Esophagus squamous epithelium (tissue), 5 donors: Measurements from ENCODE around the gene ADK. TPM values are rescaled to one million over a fixed set of nuclear protein-coding genes. Genes with fewer than 3 reads are reported as not detected.

Experiments used
- DNase-seq: peaks from one replicate; lab custom pipeline; 2025; lab: John Stamatoyannopoulos, UW
- H3K27ac ChIP-seq, 4 donors: fragments of 200-600 bp; sonication (generic); one replicate each; pipeline ENCODE4 v1.5.1; 2016 to 2019; ENCODE audit warnings: mild to moderate bottlenecking in 1 of 4
- H3K27me3 ChIP-seq, 4 donors: fragments of 200-600 bp; sonication (generic); 1 replicate in 3 of 4; 2 replicates in 1 of 4; pipeline versions ENCODE4 v1.5.1 to v1.6.0; 2017 to 2021; ENCODE audit warnings: antibody characterized with exemption in 1 of 4
- H3K36me3 ChIP-seq, 3 donors: fragments of 200-600 bp; sonication (generic); one replicate each; pipeline ENCODE4 v1.5.1; 2016 to 2019
- H3K4me1 ChIP-seq, 3 donors: fragments of 200-600 bp; sonication (generic); one replicate each; pipeline ENCODE4 v1.5.1; 2017 to 2019
- H3K4me3 ChIP-seq, 4 donors: fragments of 200-600 bp; sonication (generic); 1 replicate in 3 of 4; 2 replicates in 1 of 4; pipeline ENCODE4 v1.5.1; 2016 to 2019; ENCODE audit warnings: mild to moderate bottlenecking in 2 of 4, moderate library complexity in 1 of 4
- H3K9me3 ChIP-seq, 3 donors: fragments of 200-600 bp; sonication (generic); one replicate each; pipeline ENCODE4 v1.5.1; 2016 to 2019
- CTCF ChIP-seq, 6 experiments: fragments of 450-650 bp in 4 of 6; fragments of 200-600 bp in 2 of 6; sonication (generic) in 2 of 6; IDR thresholded peaks; one replicate each; pipeline ENCODE4 v1.5.1; 2016 to 2019; ENCODE audit warnings: antibody characterized with exemption in 6 of 6, mild to moderate bottlenecking in 4 of 6, moderate library complexity in 4 of 6
- POLR2A ChIP-seq, 4 donors: fragments of 450-650 bp; IDR thresholded peaks; one replicate each; pipeline ENCODE4 v1.6.1; 2017; ENCODE audit warnings: antibody characterized with exemption in 4 of 4, mild to moderate bottlenecking in 4 of 4, moderate library complexity in 3 of 4
- WGBS, 2 donors: methylation state at CpG; one replicate each; pipeline ENCODE4 v1.1.5; 2018; 5-methylcytosine and 5-hydroxymethylcytosine counted together
- intact Hi-C: fragments of 100-400 bp; cut with DNase I; formaldehyde crosslinking; loops from one replicate; pipeline ENCODE4 v1.15.0; 2022
- total RNA-seq, 4 donors: library from RNA; depleted of rRNA; stranded (reverse); fragments of >200 nt; gene quantifications; one replicate each; pipeline ENCODE4 v1.1.0, GENCODE V29; 2016
- donor health status: DM: yes; HTN: yes; CAD: no.

The ADK gene
- total RNA-seq, 4 donors from 2014 or later, result 43.3 to 78.4 (median 68.4) TPM

- intact Hi-C loops, result no loop called here
- WGBS, 2 donors, result 84 to 98% methylated on average over 2 of the region's 2 CpGs
- H3K4me1 ChIP-seq, result no peaks in the 10 kb centered on the region
- H3K27me3 ChIP-seq, result no peaks in the 10 kb centered on the region
- H3K9me3 ChIP-seq, result no peaks in the 10 kb centered on the region
- no peak overlapping the region for H3K4me3 ChIP-seq
- no peak for DNase-seq
- peaks cover 0 to 25% (median 0%) of the 10 kb centered on the region in 3 donors for H3K36me3 ChIP-seq
- no peak overlapping the region for H3K27ac ChIP-seq
- TF ChIP-seq CTCF (IDR thresholded peaks at IDR 0.05) (no peak), POLR2A (IDR thresholded peaks at IDR 0.05) (no peak)
Measured at GRCh38 chr10:74600170-74600569, 449.1 kb downstream of the ADK start.

GRCh38 chr10:74602576-74602975, 451.6 kb downstream of the ADK start:
- no peak overlapping the region for H3K27ac ChIP-seq
- DNase-seq, result no peak
- TF ChIP-seq POLR2A (IDR thresholded peaks at IDR 0.05) (no peak), CTCF (IDR thresholded peaks at IDR 0.05) (no peak)
- no peaks in the 10 kb centered on the region for H3K9me3 ChIP-seq
- WGBS, 2 donors, result 59 to 60% methylated on average over 2 of the region's 2 CpGs
- intact Hi-C loops, result no loop called here
- peaks cover 0 to 25% (median 0%) of the 10 kb centered on the region in 3 donors for H3K36me3 ChIP-seq
- H3K27me3 ChIP-seq, result no peaks in the 10 kb centered on the region
- H3K4me1 ChIP-seq, result no peaks in the 10 kb centered on the region
- H3K4me3 ChIP-seq, result no peak overlapping the region

GRCh38 chr10:74610299-74610698, 459.3 kb downstream of the ADK start:
- intact Hi-C loops, result no loop called here
- no peaks in the 10 kb centered on the region for H3K4me1 ChIP-seq
- no peak overlapping the region for H3K4me3 ChIP-seq
- TF ChIP-seq POLR2A (IDR thresholded peaks at IDR 0.05), result no peak
- no peaks in the 10 kb centered on the region for H3K27me3 ChIP-seq
- H3K36me3 ChIP-seq, result peaks cover 0 to 11% (median 0%) of the 10 kb centered on the region in 3 donors
- H3K27ac ChIP-seq, result no peak overlapping the region
- H3K9me3 ChIP-seq, result no peaks in the 10 kb centered on the region
- DNase-seq, result no peak

- intact Hi-C loops, result no loop called here
- TF ChIP-seq CTCF (IDR thresholded peaks at IDR 0.05), result no peak
- TF ChIP-seq POLR2A (IDR thresholded peaks at IDR 0.05), result no peak
- H3K4me3 ChIP-seq, result no peak overlapping the region
- no peak for DNase-seq
- no peaks in the 10 kb centered on the region for H3K27me3 ChIP-seq
- no peak overlapping the region for H3K27ac ChIP-seq
- peaks cover 0 to 11% (median 0%) of the 10 kb centered on the region in 3 donors for H3K36me3 ChIP-seq
- no peaks in the 10 kb centered on the region for H3K9me3 ChIP-seq
- H3K4me1 ChIP-seq, result no peaks in the 10 kb centered on the region
Measured at GRCh38 chr10:74612195-74612594, 461.2 kb downstream of the ADK start.

- intact Hi-C loops, result no loop called here
- TF ChIP-seq CTCF (IDR thresholded peaks at IDR 0.05) (no peak), POLR2A (IDR thresholded peaks at IDR 0.05) (no peak)
- H3K4me3 ChIP-seq, result no peak overlapping the region
- no peaks in the 10 kb centered on the region for H3K27me3 ChIP-seq
- no peak overlapping the region for H3K27ac ChIP-seq
- H3K36me3 ChIP-seq, result peaks cover 0 to 9% (median 0%) of the 10 kb centered on the region in 3 donors
- no peaks in the 10 kb centered on the region for H3K9me3 ChIP-seq
- H3K4me1 ChIP-seq, result no peaks in the 10 kb centered on the region
- no peak for DNase-seq
Measured at GRCh38 chr10:74620626-74621025, 469.6 kb downstream of the ADK start.

- intact Hi-C loops, result no loop called here
Measured at GRCh38 chr10:74623786-74624185, 472.8 kb downstream of the ADK start.

More at GRCh38 chr10:74623786-74624185, 472.8 kb downstream of the ADK start:
- Histone ChIP-seq H3K27me3 (no peaks in the 10 kb centered on the region), H3K27ac (no peak overlapping the region), H3K9me3 (no peaks in the 10 kb centered on the region), H3K4me1 (no peaks in the 10 kb centered on the region), H3K36me3 (peaks cover 0 to 5% (median 0%) of the 10 kb centered on the region in 3 donors), H3K4me3 (no peak overlapping the region)
- 74 to 91% methylated on average over 2 of the region's 2 CpGs for WGBS, 2 donors
- TF ChIP-seq CTCF (IDR thresholded peaks at IDR 0.05) (no peak), POLR2A (IDR thresholded peaks at IDR 0.05) (no peak)
- DNase-seq, result no peak
